ENCODE measurements around the gene SLC25A13. TPM values are rescaled to one million over a fixed set of nuclear protein-coding genes. Genes with fewer than 3 reads are reported as not detected.

Gene SLC25A13
- total and polyA plus RNA-seq, 2 of the 13 experiments (the other 11 are each of a cell fraction or from before 2014, with no cell fraction given), result 36.2 to 84.9 TPM

- TF ChIP-seq ZBTB4 (CRISPR knock-in tag; IDR thresholded peaks at IDR 0.05; ENCODE audit: borderline replicate concordance), result no peak
- no peak for TF ChIP-seq DMAP1 (CRISPR knock-in tag; IDR thresholded peaks at IDR 0.05)
- no peak for TF ChIP-seq ZNF713 (CRISPR knock-in tag; IDR thresholded peaks at IDR 0.05)
- TF ChIP-seq ZNF138 (CRISPR knock-in tag; IDR thresholded peaks at IDR 0.05; ENCODE audit: low read depth), result no peak
- TF ChIP-seq EZH2 (conservative IDR thresholded peaks at IDR 0.05; ENCODE audit: low read depth, low read length), result no peak
- TF ChIP-seq SRY (CRISPR knock-in tag; IDR thresholded peaks at IDR 0.05), result no peak
- peak; percentile 57; the same call in 1 of the 2 replicates for TF ChIP-seq EHMT2 (IDR thresholded peaks at IDR 0.05; ENCODE audit: borderline replicate concordance, low read depth, low read length)
- no peak for TF ChIP-seq KLF9 (CRISPR knock-in tag; IDR thresholded peaks at IDR 0.05; ENCODE audit: low read depth)
- no peak for TF ChIP-seq ZNF44 (CRISPR knock-in tag; IDR thresholded peaks at IDR 0.05)
- no peak for TF ChIP-seq RFX1 (IDR thresholded peaks at IDR 0.05)
- no peak for TF ChIP-seq GMEB1 (CRISPR knock-in tag; IDR thresholded peaks at IDR 0.05; ENCODE audit: borderline replicate concordance)
- peak; percentile 56 for TF ChIP-seq HNF4A (CRISPR knock-in tag; IDR thresholded peaks at IDR 0.05)
- TF ChIP-seq ZNF768 (CRISPR knock-in tag; IDR thresholded peaks at IDR 0.05), result no peak
- no peak for TF ChIP-seq PLSCR1 (CRISPR knock-in tag; IDR thresholded peaks at IDR 0.05; ENCODE audit: borderline replicate concordance)
- TF ChIP-seq CEBPG (CRISPR knock-in tag; IDR thresholded peaks at IDR 0.05), result 0 out of 2 replicates have a peak, but pooled peaks have one; percentile 22
- TF ChIP-seq ZNF354B (CRISPR knock-in tag; IDR thresholded peaks at IDR 0.05), result no peak
- no peak for TF ChIP-seq ZNF530 (CRISPR knock-in tag; IDR thresholded peaks at IDR 0.05; ENCODE audit: low read depth)
- TF ChIP-seq RBFOX2 (IDR thresholded peaks at IDR 0.05; ENCODE audit: low read depth, low read length), result no peak
- TF ChIP-seq SAFB2 (CRISPR knock-in tag; IDR thresholded peaks at IDR 0.05; ENCODE audit: borderline replicate concordance, low read depth), result no peak
- TF ChIP-seq FOXP1 (IDR thresholded peaks at IDR 0.05), result no peak
- TF ChIP-seq FOXP1 (CRISPR knock-in tag; IDR thresholded peaks at IDR 0.05), result no peak
- TF ChIP-seq TAF1 (CRISPR knock-in tag; IDR thresholded peaks at IDR 0.05), result no peak
- no peak for TF ChIP-seq FIP1L1 (IDR thresholded peaks at IDR 0.05; ENCODE audit: borderline replicate concordance, insufficient read depth, low read depth, low read length)
- no peak for TF ChIP-seq NFATC3 (CRISPR knock-in tag; IDR thresholded peaks at IDR 0.05)
- TF ChIP-seq HNRNPH1 (optimal IDR thresholded peaks at IDR 0.05; ENCODE audit: low read depth, low read length), result no peak
- TF ChIP-seq ZNF784 (CRISPR knock-in tag; IDR thresholded peaks at IDR 0.05; ENCODE audit: borderline replicate concordance), result no peak
- TF ChIP-seq POGZ (CRISPR knock-in tag; IDR thresholded peaks at IDR 0.05), result peak; percentile 30; the same call in 1 of the 2 replicates
- TF ChIP-seq RXRB (CRISPR knock-in tag; IDR thresholded peaks at IDR 0.05; ENCODE audit: borderline replicate concordance), result no peak
- TF ChIP-seq ZNF564 (CRISPR knock-in tag; IDR thresholded peaks at IDR 0.05), result peak; percentile 70; the same call in 1 of the 2 replicates
These were observed 24.0 kb downstream of the SLC25A13 start (continued) for GRCh38 chr7:96297876-96298275.
